Neural crest cell (in vitro differentiated cells): Measurements from ENCODE around the gene DOCK9. TPM values are rescaled to one million over a fixed set of nuclear protein-coding genes. Genes with fewer than 3 reads are reported as not detected.

Experiments used
- DNase-seq: peaks from one replicate; pipeline ENCODE4 v3.0.0; 2021; ENCODE audit warnings: low read depth, mixed read lengths, low spot score
- H3K27ac Mint-ChIP-seq: one replicate; pipeline ENCODE4 v1.8.0; 2021; ENCODE audit warnings: mild to moderate bottlenecking, mixed read lengths; ENCODE audit not compliant: unreplicated experiment
- H3K27me3 Mint-ChIP-seq: 2 replicates; pipeline ENCODE4 v1.8.0; 2021; ENCODE audit warnings: low read depth, mild to moderate bottlenecking, mixed read lengths
- H3K36me3 Mint-ChIP-seq: 2 replicates; pipeline ENCODE4 v1.8.0; 2021; ENCODE audit warnings: low read depth, mild to moderate bottlenecking, mixed read lengths
- H3K4me1 Mint-ChIP-seq: 2 replicates; pipeline ENCODE4 v1.8.0; 2021; ENCODE audit warnings: mixed read lengths
- H3K4me3 Mint-ChIP-seq: one replicate; pipeline ENCODE4 v1.8.0; 2021; ENCODE audit warnings: mild to moderate bottlenecking, mixed read lengths
- H3K9me3 Mint-ChIP-seq: 2 replicates; pipeline ENCODE4 v1.8.0; 2021; ENCODE audit warnings: mixed read lengths
- total RNA-seq: library from RNA; stranded (reverse); gene quantifications from 2 replicates; pipeline ENCODE4 v1.2.1, GENCODE V29; 2021
- TF ChIP-seq, protein P1 (sequence below): fragments of 200-600 bp; sonication (generic); conservative IDR thresholded peaks from 2 replicates; pipeline ENCODE4 v1.5.0; 2021; ENCODE audit warnings: antibody characterized with exemption, mild to moderate bottlenecking

The DOCK9 gene
- total RNA-seq, 1 donor from 2014 or later, result 6.9 TPM

DNA sequence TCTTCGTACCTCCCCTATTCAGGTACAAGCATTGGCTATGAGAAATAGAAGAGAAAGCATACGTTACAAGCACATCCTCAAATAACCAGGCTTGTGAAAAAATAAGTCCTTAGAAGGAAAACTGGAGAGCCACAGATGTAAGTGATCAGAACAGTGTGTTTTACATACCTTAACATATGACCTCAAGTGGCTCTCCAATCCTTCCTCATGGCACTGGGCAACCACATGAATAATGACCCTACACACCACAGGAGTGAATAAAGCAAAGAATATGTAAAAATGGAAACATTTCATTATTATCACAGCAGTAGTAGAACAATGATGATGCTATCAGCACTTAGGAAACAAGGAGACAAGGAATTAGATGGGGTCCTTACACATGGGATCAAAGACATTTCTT is 96.5 kb downstream of the DOCK9 start:
- H3K36me3 Mint-ChIP-seq, result peaks cover 2% of the 10 kb centered on the region
- H3K4me1 Mint-ChIP-seq, result no peaks in the 10 kb centered on the region
- no peaks in the 10 kb centered on the region for H3K9me3 Mint-ChIP-seq
- DNase-seq, result no peak
- no peak overlapping the region for H3K27ac Mint-ChIP-seq
- H3K27me3 Mint-ChIP-seq, result no peaks in the 10 kb centered on the region
- TF ChIP-seq, protein P1, sequence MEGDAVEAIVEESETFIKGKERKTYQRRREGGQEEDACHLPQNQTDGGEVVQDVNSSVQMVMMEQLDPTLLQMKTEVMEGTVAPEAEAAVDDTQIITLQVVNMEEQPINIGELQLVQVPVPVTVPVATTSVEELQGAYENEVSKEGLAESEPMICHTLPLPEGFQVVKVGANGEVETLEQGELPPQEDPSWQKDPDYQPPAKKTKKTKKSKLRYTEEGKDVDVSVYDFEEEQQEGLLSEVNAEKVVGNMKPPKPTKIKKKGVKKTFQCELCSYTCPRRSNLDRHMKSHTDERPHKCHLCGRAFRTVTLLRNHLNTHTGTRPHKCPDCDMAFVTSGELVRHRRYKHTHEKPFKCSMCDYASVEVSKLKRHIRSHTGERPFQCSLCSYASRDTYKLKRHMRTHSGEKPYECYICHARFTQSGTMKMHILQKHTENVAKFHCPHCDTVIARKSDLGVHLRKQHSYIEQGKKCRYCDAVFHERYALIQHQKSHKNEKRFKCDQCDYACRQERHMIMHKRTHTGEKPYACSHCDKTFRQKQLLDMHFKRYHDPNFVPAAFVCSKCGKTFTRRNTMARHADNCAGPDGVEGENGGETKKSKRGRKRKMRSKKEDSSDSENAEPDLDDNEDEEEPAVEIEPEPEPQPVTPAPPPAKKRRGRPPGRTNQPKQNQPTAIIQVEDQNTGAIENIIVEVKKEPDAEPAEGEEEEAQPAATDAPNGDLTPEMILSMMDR, result no peak
- H3K4me3 Mint-ChIP-seq, result no peak overlapping the region

DNA sequence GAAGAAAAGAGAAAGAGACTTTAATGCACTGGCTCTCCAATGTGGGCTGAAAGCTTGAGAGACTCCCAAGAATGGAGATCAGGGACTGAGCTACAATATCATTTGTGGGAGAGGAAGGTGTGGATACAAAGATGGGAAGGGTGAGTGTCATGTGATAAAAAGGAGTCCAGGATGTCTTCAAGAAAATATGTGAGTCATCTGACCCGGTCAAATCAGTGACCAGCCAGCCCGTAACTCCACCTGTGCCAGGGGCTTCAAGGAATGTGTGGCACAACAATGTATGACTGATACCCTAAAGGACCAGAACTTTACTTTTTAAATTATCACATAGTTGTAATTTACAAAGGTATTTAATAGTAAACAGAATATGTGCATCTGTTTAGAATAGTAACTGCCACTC is 97.2 kb downstream of the DOCK9 start:
- no peak overlapping the region for H3K4me3 Mint-ChIP-seq
- TF ChIP-seq, protein P1, result no peak
- no peak overlapping the region for H3K27ac Mint-ChIP-seq
- H3K9me3 Mint-ChIP-seq, result no peaks in the 10 kb centered on the region
- H3K4me1 Mint-ChIP-seq, result no peaks in the 10 kb centered on the region
- no peak for DNase-seq
- no peaks in the 10 kb centered on the region for H3K27me3 Mint-ChIP-seq
- peaks cover 2% of the 10 kb centered on the region for H3K36me3 Mint-ChIP-seq

DNA sequence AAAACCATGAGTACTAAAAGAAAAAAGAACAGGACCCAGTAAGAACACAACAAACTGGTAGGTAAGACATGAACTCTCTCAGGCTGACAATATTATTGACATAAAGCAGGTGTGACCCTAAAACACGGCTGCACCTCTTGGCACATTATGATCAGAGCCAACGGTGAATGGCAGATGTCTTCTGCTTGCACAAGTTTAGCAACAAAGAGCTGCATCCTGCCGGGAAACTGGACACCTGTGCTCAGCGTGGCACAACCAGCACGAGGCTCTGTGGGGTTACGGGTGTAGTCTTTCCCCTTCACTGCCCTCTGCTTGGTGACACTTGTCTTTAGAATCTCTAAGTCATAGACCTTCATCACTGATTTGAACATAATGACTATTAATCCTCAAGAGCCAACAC is 97.9 kb downstream of the DOCK9 start:
- no peak for DNase-seq
- no peaks in the 10 kb centered on the region for H3K9me3 Mint-ChIP-seq
- H3K27ac Mint-ChIP-seq, result no peak overlapping the region
- H3K27me3 Mint-ChIP-seq, result no peaks in the 10 kb centered on the region
- TF ChIP-seq, protein P1, result no peak
- H3K4me3 Mint-ChIP-seq, result no peak overlapping the region
- peaks cover 2% of the 10 kb centered on the region for H3K36me3 Mint-ChIP-seq
- H3K4me1 Mint-ChIP-seq, result no peaks in the 10 kb centered on the region

DNA sequence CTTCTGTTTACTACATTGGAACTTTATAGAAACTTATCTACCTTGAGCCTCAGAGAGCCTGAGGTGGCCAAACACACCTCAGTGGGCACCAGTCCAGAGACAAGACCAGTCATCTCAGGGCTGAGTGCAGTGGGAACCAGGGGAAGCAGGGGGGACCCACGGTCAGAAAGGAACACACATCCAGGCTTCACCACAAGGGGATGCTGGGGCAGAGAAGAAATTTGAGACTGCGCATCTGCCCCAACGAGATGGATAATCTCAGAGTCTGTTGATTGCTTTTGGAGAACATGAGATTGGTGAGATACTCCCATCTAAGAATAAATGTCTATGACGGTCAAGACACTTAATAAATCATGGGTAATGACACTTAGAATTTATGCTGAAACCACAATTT is 98.7 kb downstream of the DOCK9 start:
- no peaks in the 10 kb centered on the region for H3K4me1 Mint-ChIP-seq
- no peaks in the 10 kb centered on the region for H3K27me3 Mint-ChIP-seq
- no peak overlapping the region for H3K4me3 Mint-ChIP-seq
- H3K9me3 Mint-ChIP-seq, result peaks cover 5% of the 10 kb centered on the region
- peaks cover 2% of the 10 kb centered on the region for H3K36me3 Mint-ChIP-seq
- TF ChIP-seq, protein P1, result peak; percentile 21
- H3K27ac Mint-ChIP-seq, result no peak overlapping the region
- no peak for DNase-seq

DNA sequence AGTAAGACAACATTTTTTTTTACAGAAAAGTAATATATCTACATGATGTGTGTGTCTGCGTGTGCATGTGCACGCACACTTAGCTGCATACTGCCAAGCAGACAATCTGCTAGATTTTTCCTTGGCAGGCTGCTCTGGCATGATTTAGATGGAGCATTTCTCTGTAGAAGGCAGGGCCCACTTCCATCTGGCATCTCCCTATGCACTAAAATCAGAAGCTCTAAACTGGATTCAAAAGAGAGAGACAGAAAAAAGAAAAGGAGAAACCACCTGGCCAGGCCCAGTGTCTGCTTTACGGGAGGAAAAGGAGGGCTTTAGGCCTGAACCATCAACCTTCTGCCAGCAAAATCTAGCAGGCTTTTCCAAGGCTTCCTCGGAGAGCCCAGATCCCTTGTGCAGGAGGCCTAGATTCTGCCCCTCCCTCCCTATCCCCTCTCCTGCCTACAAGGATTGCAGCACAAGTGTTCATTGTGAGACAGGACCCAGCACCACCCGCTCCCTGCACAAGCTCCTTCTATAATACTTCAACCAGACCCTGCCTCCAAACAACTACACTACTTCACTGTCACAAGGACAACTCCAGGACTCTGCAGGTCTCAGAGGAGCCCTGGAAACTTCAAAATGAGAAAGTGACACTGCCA is 99.3 kb downstream of the DOCK9 start:
- peaks cover 8% of the 10 kb centered on the region for H3K9me3 Mint-ChIP-seq
- TF ChIP-seq, protein P1, result no peak
- H3K4me3 Mint-ChIP-seq, result no peak overlapping the region
- H3K36me3 Mint-ChIP-seq, result peaks cover 6% of the 10 kb centered on the region
- H3K27ac Mint-ChIP-seq, result no peak overlapping the region
- H3K27me3 Mint-ChIP-seq, result no peaks in the 10 kb centered on the region
- DNase-seq, result no peak
- no peaks in the 10 kb centered on the region for H3K4me1 Mint-ChIP-seq
